HEK293 (cell line): ENCODE data around the gene ACOT9.

Experiments
- CTCF ChIP-seq: fragments of 450-650 bp; formaldehyde crosslinking; IDR thresholded peaks from 2 replicates; pipeline ENCODE4 v1.5.1; 2016; ENCODE audit warnings: missing biosample characterization, missing genetic modification characterization
- TCF7L2 ChIP-seq: IDR thresholded peaks from 2 replicates; pipeline ENCODE4 v1.6.1; 2011; ENCODE audit warnings: low read depth, mild to moderate bottlenecking, inconsistent platforms, low read length, moderate library complexity, borderline replicate concordance
- ZBTB10 ChIP-seq: fragments of 450-650 bp; formaldehyde crosslinking; IDR thresholded peaks from 2 replicates; pipeline ENCODE4 v1.5.1; 2016; ENCODE audit warnings: missing biosample characterization, missing genetic modification characterization
- ZBTB11 ChIP-seq: fragments of 450-650 bp; formaldehyde crosslinking; conservative IDR thresholded peaks from 2 replicates; pipeline ENCODE4 v1.5.1; 2016; ENCODE audit warnings: low read depth, missing biosample characterization, missing genetic modification characterization
- ZBTB26 ChIP-seq: fragments of 450-650 bp; formaldehyde crosslinking; optimal IDR thresholded peaks from 2 replicates; pipeline ENCODE3; 2016; ENCODE audit warnings: missing biosample characterization, mild to moderate bottlenecking, missing genetic modification characterization
- ZNF521 ChIP-seq: fragments of 450-650 bp; formaldehyde crosslinking; IDR thresholded peaks from 2 replicates; pipeline ENCODE4 v1.5.1; 2017; ENCODE audit warnings: missing biosample characterization, mild to moderate bottlenecking, missing genetic modification characterization
- ZNF670 ChIP-seq: fragments of 450-650 bp; formaldehyde crosslinking; IDR thresholded peaks from 2 replicates; pipeline ENCODE4 v1.5.1; 2016; ENCODE audit warnings: missing biosample characterization, missing genetic modification characterization, low read depth
- ZSCAN5A ChIP-seq: fragments of 450-650 bp; formaldehyde crosslinking; IDR thresholded peaks from 2 replicates; pipeline ENCODE4 v1.5.1; 2016; ENCODE audit warnings: missing biosample characterization, missing genetic modification characterization

- TF ChIP-seq ZBTB11 (no peak), ZNF670 (tag by site-specific recombination) (no peak), ZSCAN5A (tag by site-specific recombination) (no peak), CTCF (tag by site-specific recombination) (no peak), ZNF521 (tag by site-specific recombination) (no peak), ZBTB26 (tag by site-specific recombination) (no peak), ZBTB10 (tag by site-specific recombination) (no peak), TCF7L2 (no peak)
These were observed 11.1 kb downstream of the ACOT9 start for GRCh38 chrX:23731951-23732350.
